ENCODE results near the gene C17orf113. TPM values are rescaled to one million over a fixed set of nuclear protein-coding genes. Genes with fewer than 3 reads are reported as not detected.

Gene C17orf113
- total and polyA plus RNA-seq, 2 of the 13 experiments (the other 11 are each of a cell fraction or from before 2014, with no cell fraction given): 0.87 to 1.1 TPM

GRCh38 chr17:42087736-42088705 lies 37.6 kb upstream of the C17orf113 start (continued):
- TF ChIP-seq UBTF (CRISPR knock-in tag; IDR thresholded peaks at IDR 0.05) (peak; percentile 63), AGO1 (IDR thresholded peaks at IDR 0.05; ENCODE audit: low read depth, low read length, poor library complexity, severe bottlenecking) (peak; percentile 75), ZNF230 (CRISPR knock-in tag; IDR thresholded peaks at IDR 0.05) (no peak; the same call in 1 of the 2 replicates), ZNF577 (CRISPR knock-in tag; IDR thresholded peaks at IDR 0.05; ENCODE audit: borderline replicate concordance, low read depth) (no peak), NFIB (CRISPR knock-in tag; IDR thresholded peaks at IDR 0.05; ENCODE audit: borderline replicate concordance) (no peak), HNRNPH1 (optimal IDR thresholded peaks at IDR 0.05; ENCODE audit: low read depth, low read length) (no peak), SP4 (CRISPR knock-in tag; IDR thresholded peaks at IDR 0.05) (no peak), FOXK2 (IDR thresholded peaks at IDR 0.05) (no peak), ZNF615 (CRISPR knock-in tag; IDR thresholded peaks at IDR 0.05; ENCODE audit: borderline replicate concordance) (no peak), ARHGAP35 (CRISPR knock-in tag; IDR thresholded peaks at IDR 0.05; ENCODE audit: borderline replicate concordance) (peak; percentile 72; the same call in 1 of the 2 replicates), MXD4 (CRISPR knock-in tag; IDR thresholded peaks at IDR 0.05) (no peak), SKI (IDR thresholded peaks at IDR 0.05; ENCODE audit: partially characterized antibody) (peak; percentile 61), ZNF773 (CRISPR knock-in tag; IDR thresholded peaks at IDR 0.05; ENCODE audit: borderline replicate concordance) (no peak), PATZ1 (CRISPR knock-in tag; IDR thresholded peaks at IDR 0.05) (peak; percentile 89), RXRA (CRISPR knock-in tag; IDR thresholded peaks at IDR 0.05) (peak; percentile 69; the same call in 1 of the 2 replicates), KDM2A (CRISPR knock-in tag; IDR thresholded peaks at IDR 0.05; ENCODE audit: borderline replicate concordance, low read depth) (peak; percentile 41; the same call in 1 of the 2 replicates), PLSCR1 (CRISPR knock-in tag; IDR thresholded peaks at IDR 0.05; ENCODE audit: borderline replicate concordance) (no peak), ZNF776 (CRISPR knock-in tag; IDR thresholded peaks at IDR 0.05) (no peak), ZC3H4 (CRISPR knock-in tag; IDR thresholded peaks at IDR 0.05; ENCODE audit: borderline replicate concordance) (no peak), KDM4B (CRISPR knock-in tag; IDR thresholded peaks at IDR 0.05) (no peak), ZNF17 (CRISPR knock-in tag; IDR thresholded peaks at IDR 0.05) (no peak), ATF2 (CRISPR knock-in tag; IDR thresholded peaks at IDR 0.05) (0 out of 2 replicates have a peak, but pooled peaks have one; percentile 16), RCOR2 (CRISPR knock-in tag; IDR thresholded peaks at IDR 0.05) (peak; percentile 94)

Measured in HepG2 (cell line).